Measurements from ENCODE around the gene ADCY2.

GRCh38 chr5:7396713-7397454, 946 bp downstream of the ADCY2 start:
- peak in 1 of 3 experiments; percentile 28 for TF ChIP-seq CTCF (IDR thresholded peaks at IDR 0.05)
- TF ChIP-seq POLR2A (IDR thresholded peaks at IDR 0.05; ENCODE audit: low read depth) = no peak
- TF ChIP-seq EP300 (IDR thresholded peaks at IDR 0.05) = no peak
